Hepatic stellate cell (primary cell): ENCODE data around the gene NUB1.

Experiments
- DNase-seq: peaks from one replicate; pipeline ENCODE4 v3.0.0; 2011; ENCODE audit warnings: low spot score

The NUB1 gene

GRCh38 chr7:151345576-151346469 lies 4.2 kb downstream of the NUB1 start:
- no peak for DNase-seq

DNA sequence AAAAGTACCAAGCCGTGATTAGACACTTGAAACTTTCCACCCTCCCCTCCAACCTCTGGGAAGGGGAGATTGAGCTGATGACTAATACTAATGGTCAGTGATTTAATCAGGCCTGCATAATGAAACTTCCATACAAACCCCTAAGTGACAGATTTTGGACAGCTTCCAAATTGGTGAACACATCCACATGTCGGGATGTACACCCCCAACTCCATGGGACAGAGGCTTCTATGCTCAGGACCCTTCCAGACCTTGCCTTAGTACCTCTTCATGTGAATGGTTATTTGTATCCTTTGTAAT lies 4.8 kb downstream of the NUB1 start:
- no peak for DNase-seq

- DNase-seq: no peak
Measured at GRCh38 chr7:151347200-151347599, 5.6 kb downstream of the NUB1 start.

DNA sequence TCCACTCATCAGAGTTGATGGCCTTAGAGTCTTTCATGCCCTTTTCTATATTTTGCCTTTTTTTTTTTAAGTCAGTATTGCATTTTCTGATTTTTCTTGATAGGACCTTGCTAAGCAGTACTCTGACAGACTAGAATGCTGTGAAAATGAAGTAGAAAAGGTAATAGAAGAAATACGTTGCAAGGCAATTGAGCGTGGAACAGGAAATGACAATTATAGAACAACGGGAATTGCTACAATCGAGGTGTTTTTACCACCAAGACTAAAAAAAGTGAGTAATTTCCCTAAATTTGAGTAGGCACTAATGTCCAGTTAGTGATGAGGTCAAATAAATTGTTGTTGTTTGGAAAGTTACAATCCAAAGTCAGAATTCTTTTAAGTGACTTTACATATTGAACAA lies 7.4 kb downstream of the NUB1 start:
- no peak for DNase-seq

- DNase-seq: no peak
Measured at GRCh38 chr7:151349507-151349853, 7.9 kb downstream of the NUB1 start.

DNA sequence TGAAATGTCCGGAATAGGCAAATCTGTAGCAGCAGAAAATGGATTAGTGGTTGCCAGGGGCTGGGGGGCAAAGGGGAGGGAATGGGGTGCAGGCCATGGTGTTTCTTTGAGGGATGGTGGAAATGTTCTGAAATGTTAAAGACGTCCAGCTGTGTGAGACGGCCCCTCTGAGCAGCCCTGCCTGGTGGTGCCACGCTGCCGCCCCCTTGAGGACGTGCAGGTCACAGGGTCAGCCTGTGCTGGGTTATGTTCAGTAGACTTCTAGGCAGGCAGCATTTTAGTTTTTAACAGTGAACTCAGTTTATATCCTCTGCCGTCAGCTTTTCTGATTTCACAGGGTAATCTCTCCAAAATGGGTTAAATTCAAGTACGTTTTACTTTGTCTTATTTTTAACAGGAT lies 9.4 kb downstream of the NUB1 start:
- DNase-seq: no peak

- no peak for DNase-seq
Measured at GRCh38 chr7:151351967-151352366, 10.4 kb downstream of the NUB1 start.

GRCh38 chr7:151352512-151352911 lies 10.9 kb downstream of the NUB1 start:
- no peak for DNase-seq

- no peak for DNase-seq
Measured at GRCh38 chr7:151361193-151361959, 19.8 kb downstream of the NUB1 start.

DNA sequence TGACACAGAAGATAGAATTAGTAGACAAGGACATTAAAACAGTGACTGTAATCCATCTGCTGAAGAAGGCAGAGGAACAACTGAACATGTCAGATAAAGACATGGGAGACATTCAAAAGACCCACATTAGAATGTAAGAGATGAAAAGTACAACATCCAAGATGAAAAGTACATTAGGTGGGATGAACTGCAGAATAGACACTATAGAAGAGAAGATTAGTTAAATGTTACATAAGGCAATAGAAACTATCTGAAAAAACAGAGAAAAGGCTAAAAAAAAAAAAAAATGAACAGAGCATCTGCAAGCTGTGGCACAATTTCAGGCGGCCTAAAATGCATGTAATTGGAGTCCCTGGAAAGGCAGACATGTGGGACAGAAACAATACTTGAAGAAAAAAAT lies 21.6 kb downstream of the NUB1 start:
- DNase-seq: no peak

GRCh38 chr7:151366166-151366879 lies 24.7 kb downstream of the NUB1 start:
- no peak for DNase-seq

DNA sequence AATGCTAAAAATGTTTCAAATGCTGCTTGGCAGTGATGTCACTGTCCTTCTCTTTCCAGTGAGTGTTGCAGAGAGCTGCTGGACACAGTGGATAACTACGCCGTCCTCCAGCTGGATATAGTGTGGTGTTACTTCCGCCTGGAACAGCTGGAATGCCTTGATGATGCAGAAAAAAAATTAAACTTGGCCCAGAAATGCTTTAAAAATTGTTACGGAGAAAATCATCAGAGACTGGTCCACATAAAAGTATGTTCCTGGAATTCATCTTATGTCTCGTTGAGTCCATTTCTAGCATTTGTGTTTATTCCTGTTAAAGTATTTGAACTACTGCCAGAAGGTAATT lies 25.2 kb downstream of the NUB1 start:
- DNase-seq: peak; percentile 45

DNA sequence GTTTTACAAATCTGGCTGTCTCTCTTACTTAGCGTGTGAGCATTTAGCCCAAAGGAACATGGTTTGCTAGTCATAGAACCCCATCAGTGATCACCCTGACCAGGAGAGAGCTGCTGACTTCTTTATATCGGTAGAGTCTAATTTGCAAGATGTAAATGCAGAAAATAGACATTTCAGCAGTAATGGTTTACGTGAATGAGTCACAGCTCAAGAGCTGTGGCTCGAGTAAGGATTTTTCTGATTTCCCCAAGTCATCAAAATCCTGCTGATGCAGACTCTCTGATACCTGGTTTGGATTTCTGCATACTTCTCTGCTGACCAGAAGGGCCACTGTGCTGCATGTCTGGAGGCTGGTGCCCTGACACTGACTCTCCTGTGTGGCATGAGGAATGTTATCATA lies 25.7 kb downstream of the NUB1 start:
- peak; percentile 16 for DNase-seq

GRCh38 chr7:151368136-151368571 lies 26.5 kb downstream of the NUB1 start:
- peak; percentile 77 for DNase-seq

GRCh38 chr7:151371266-151371665 lies 29.7 kb downstream of the NUB1 start:
- DNase-seq: no peak

GRCh38 chr7:151372612-151373265 lies 31.1 kb downstream of the NUB1 start:
- DNase-seq: no peak

DNA sequence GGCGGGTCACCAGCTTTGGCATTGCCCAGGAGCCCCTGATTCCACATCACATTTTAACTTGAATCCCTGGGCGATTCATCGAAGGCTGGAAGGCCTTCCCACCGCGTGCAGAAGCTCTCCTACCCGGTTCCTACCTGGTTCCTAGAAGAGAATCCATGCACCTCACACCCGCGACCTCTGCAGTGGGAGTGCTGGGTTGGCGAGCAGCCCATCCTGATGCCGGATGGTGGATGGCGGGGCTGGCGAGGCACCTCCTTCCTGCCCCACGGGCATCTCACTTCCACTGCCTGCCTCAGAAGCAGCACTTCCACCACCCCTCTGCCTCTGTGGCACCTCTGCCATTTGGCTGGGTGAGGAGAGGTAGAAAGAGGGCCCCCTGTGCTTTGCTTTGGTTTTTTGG lies 32.0 kb downstream of the NUB1 start:
- no peak for DNase-seq

DNA sequence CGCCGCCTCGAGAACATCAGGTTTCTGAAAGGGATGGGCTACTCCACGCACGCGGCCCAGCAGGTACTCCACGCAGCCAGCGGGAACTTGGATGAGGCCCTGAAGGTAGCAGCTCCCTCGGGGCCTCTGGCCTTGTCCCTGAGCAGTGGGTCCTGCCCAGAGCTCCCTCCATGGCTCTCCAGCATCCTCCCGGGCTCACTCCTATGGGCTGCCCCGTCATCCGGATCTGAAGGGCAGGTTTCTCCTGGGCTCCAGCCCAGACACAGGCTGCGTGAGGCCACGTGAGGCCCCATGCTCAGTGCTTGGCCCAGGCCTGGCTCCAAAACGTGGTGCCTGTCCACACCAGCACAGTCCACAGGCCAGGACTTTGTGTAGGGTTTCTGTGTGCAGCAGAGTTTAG lies 32.5 kb downstream of the NUB1 start:
- no peak for DNase-seq

GRCh38 chr7:151374726-151375125 lies 33.1 kb downstream of the NUB1 start:
- no peak for DNase-seq

DNA sequence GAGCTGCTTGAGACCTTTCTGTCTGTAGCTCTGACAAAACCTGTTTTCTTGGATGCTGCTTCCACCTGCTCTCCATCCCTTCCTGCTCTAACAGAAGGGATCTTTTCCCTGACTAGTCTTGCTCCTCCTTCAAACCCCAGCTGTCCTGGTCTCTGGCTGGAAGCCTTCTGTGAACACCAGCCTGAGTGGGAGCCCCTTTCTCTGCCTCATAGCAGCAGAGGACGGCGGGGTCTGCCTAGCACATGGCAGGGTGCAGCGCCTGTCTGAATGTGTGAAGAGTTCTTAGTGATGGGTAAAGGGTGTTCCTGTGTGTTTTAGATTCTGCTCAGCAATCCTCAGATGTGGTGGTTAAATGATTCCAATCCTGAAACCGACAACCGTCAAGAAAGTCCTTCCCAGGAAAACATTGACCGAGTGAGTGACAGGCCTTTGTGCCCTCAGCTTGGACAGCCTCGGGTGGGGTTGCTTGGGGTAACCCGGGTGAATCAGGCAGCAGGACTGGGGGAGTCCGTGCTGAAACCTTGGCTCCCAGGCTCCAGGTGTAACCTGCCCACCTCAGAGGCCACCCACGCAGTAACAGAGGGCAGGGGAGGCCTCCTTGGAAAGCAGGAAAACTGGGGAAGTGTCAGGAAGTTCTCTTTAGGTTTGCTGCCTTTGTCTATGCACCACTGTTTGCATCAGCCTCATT lies 34.1 kb downstream of the NUB1 start:
- DNase-seq: no peak

- DNase-seq: no peak
Measured at GRCh38 chr7:151376218-151376902, 34.7 kb downstream of the NUB1 start.
